ENCODE measurements around the gene COL19A1.
"Not testable (repeated sequence)": the region's sequence is repeated elsewhere in the genome, so short reads cannot be mapped to it uniquely, and the experiment has no call there.

The COL19A1 gene

GRCh38 chr6:69976591-69977090 lies 110.3 kb downstream of the COL19A1 start:
- peak; percentile 86 for DNase-seq

GRCh38 chr6:69980624-69981023 lies 114.3 kb downstream of the COL19A1 start:
- DNase-seq, result peak; percentile 26

GRCh38 chr6:69984506-69984905 lies 118.2 kb downstream of the COL19A1 start:
- DNase-seq, result no peak

- peak; percentile 19 for DNase-seq
These were observed 118.8 kb downstream of the COL19A1 start for GRCh38 chr6:69985180-69985579.

- no peak for DNase-seq
These were observed 121.2 kb downstream of the COL19A1 start for GRCh38 chr6:69987550-69987949.

GRCh38 chr6:69988458-69989126 lies 122.2 kb downstream of the COL19A1 start:
- DNase-seq, result no peak

- DNase-seq, result peak; percentile 31
These were observed 127.9 kb downstream of the COL19A1 start for GRCh38 chr6:69994251-69994650.

GRCh38 chr6:70008189-70008588 lies 141.8 kb downstream of the COL19A1 start:
- DNase-seq, result no peak

- DNase-seq, result not testable (repeated sequence)
These were observed 144.0 kb downstream of the COL19A1 start for GRCh38 chr6:70010339-70010738.

GRCh38 chr6:70023201-70023600 lies 156.8 kb downstream of the COL19A1 start:
- DNase-seq, result not testable (repeated sequence)

- no peak for DNase-seq
These were observed 161.9 kb downstream of the COL19A1 start for GRCh38 chr6:70028246-70028645.

GRCh38 chr6:70028926-70029325 lies 162.6 kb downstream of the COL19A1 start:
- no peak for DNase-seq

- no peak for DNase-seq
These were observed 167.4 kb downstream of the COL19A1 start for GRCh38 chr6:70033781-70034180.

- DNase-seq, result no peak
These were observed 171.1 kb downstream of the COL19A1 start for GRCh38 chr6:70037445-70037844.

GRCh38 chr6:70040766-70041165 lies 174.4 kb downstream of the COL19A1 start:
- DNase-seq, result no peak

- no peak for DNase-seq
These were observed 175.1 kb downstream of the COL19A1 start for GRCh38 chr6:70041411-70041810.

- no peak for DNase-seq
These were observed 179.1 kb downstream of the COL19A1 start for GRCh38 chr6:70045413-70045812.

GRCh38 chr6:70051197-70052124 lies 185.1 kb downstream of the COL19A1 start:
- no peak for DNase-seq

GRCh38 chr6:70059039-70059719 lies 192.8 kb downstream of the COL19A1 start:
- DNase-seq, result peak; percentile 23

GRCh38 chr6:70060680-70061079 lies 194.3 kb downstream of the COL19A1 start:
- DNase-seq, result no peak

GRCh38 chr6:70061546-70061945 lies 195.2 kb downstream of the COL19A1 start:
- no peak for DNase-seq

GRCh38 chr6:70062010-70062409 lies 195.7 kb downstream of the COL19A1 start:
- DNase-seq, result no peak

GRCh38 chr6:70072540-70073179 lies 206.3 kb downstream of the COL19A1 start:
- no peak for DNase-seq

All from DMS53 (cell line).